Pancreas (tissue), 10 donors: ENCODE measurements around the gene TMED1. TPM values are rescaled to one million over a fixed set of nuclear protein-coding genes. Genes with fewer than 3 reads are reported as not detected.

ENCODE experiments used
- ATAC-seq, 4 donors: fragments of 200-7000 bp; cut with Tn5 transposase; one replicate each; pipeline versions ENCODE4 v1.8.0 to v1.9.1; 2020; ENCODE audit warnings: mild to moderate bottlenecking in 4 of 4, moderate library complexity in 4 of 4
- DNase-seq, 6 donors: peaks; one replicate each; pipeline ENCODE4 v3.0.0-alpha.2; 2020
- FAIRE-seq: peaks from 2 replicates; lab custom pipeline; 2012; peaks lifted over from hg19 to GRCh38; lab: Jason Lieb, UNC
- H3K27ac ChIP-seq, 4 donors: fragments of 200-600 bp; sonication (generic); 1 replicate in 3 of 4; 2 replicates in 1 of 4; pipeline versions ENCODE4 v1.5.0 to v1.8.0; 2020
- H3K27me3 ChIP-seq, 4 donors: fragments of 200-600 bp; one replicate each; pipeline ENCODE4 v1.8.0; 2021
- H3K36me3 ChIP-seq, 3 donors: fragments of 200-600 bp; sonication (generic) in 1 of 3; one replicate each; pipeline versions ENCODE4 v1.5.0 to v1.8.0; 2020 to 2021
- H3K4me1 ChIP-seq, 3 donors: fragments of 200-600 bp; one replicate each; pipeline ENCODE4 v1.8.0; 2021
- H3K4me3 ChIP-seq, 4 donors: fragments of 200-600 bp; sonication (generic) in 2 of 4; one replicate each; pipeline versions ENCODE4 v1.5.0 to v1.8.0; 2020 to 2021
- H3K9me3 ChIP-seq, 4 donors: fragments of 200-600 bp; one replicate each; pipeline ENCODE4 v1.8.0; 2021
- CTCF ChIP-seq, 4 donors: fragments of 200-600 bp; sonication (generic) in 3 of 4; IDR thresholded peaks; one replicate each; pipeline versions ENCODE4 v1.5.0 to v1.8.0; 2021; ENCODE audit warnings: antibody characterized with exemption in 4 of 4
- WGBS, 2 donors: extraction: QIAGEN DNeasy Blood & Tissue Kit; methylation state at CpG; one replicate each; pipeline ENCODE4 v1.1.7; 2013; 5-methylcytosine and 5-hydroxymethylcytosine counted together
- intact Hi-C, 3 donors: fragments of 100-400 bp; cut with DNase I; formaldehyde crosslinking; loops; one replicate each; pipeline versions ENCODE4 v1.11.1 to v1.14.2; 2022
- polyA plus RNA-seq, 2 donors: library from polyadenylated mRNA; stranded (reverse); fragments of 200-250 nt; gene quantifications; one replicate each; pipeline ENCODE4 v1.2.3, GENCODE V29; 2013
- total RNA-seq, 6 donors: library from RNA; stranded (reverse); fragmentation: NEBNext Ultra II Directional in 4 of 6; extraction: Animal tissue kit (Norgen Biotek cat#: 25700) in 4 of 6; gene quantifications; one replicate each; pipeline versions ENCODE4 v1.2.1 to v1.2.4, GENCODE V29; 2021 to 2023
- donor health status: healthy with polysubstance abuse.
- donor health status: DM: no; HTN: no; CAD: no; lungs with moderate emphysema.
- donor health status: DM: no; HTN: no; CAD: no.
- donor health status: control.
- donor health status: control.
- donor health status: Bipolar disorder and iron deficiency.
- donor health status: DM: yes; HTN: yes; CAD: no.
- donor health status: DM: no; HTN: no; CAD: no.
- donor health status: DM: no; HTN: no; CAD: no.
- donor health status: DM: yes; HTN: yes; CAD: no.

TMED1 gene
- total and polyA plus RNA-seq, 8 donors, result 13.6 to 32.3 (median 20.4) TPM

GRCh38 chr19:10805065-10805757, 30.8 kb downstream of the TMED1 start:
- no peak overlapping the region for H3K27ac ChIP-seq
- intact Hi-C loops, result no loop called here
- H3K4me1 ChIP-seq, result no peaks in the 10 kb centered on the region

GRCh38 chr19:10803252-10803651, 32.8 kb downstream of the TMED1 start:
- intact Hi-C loops, result no loop called here
- TF ChIP-seq CTCF (IDR thresholded peaks at IDR 0.05), result no peak

More at GRCh38 chr19:10805065-10805757, 30.8 kb downstream of the TMED1 start:
- Histone ChIP-seq H3K36me3 (peaks cover 5 to 47% (median 5%) of the 10 kb centered on the region in 3 donors), H3K4me3 (no peak overlapping the region), H3K27me3 (no peaks in the 10 kb centered on the region), H3K9me3 (no peaks in the 10 kb centered on the region)
- WGBS, 2 donors, result 94 to 96% methylated on average over 11 of the region's 11 CpGs
- FAIRE-seq (no peak), ATAC-seq (peak in 1 of 4 donors; percentile 31), DNase-seq (no peak)
- TF ChIP-seq CTCF (IDR thresholded peaks at IDR 0.05), result no peak

GRCh38 chr19:10802479-10802878, 33.5 kb downstream of the TMED1 start:
- TF ChIP-seq CTCF (IDR thresholded peaks at IDR 0.05), result no peak
- Histone ChIP-seq H3K9me3 (no peaks in the 10 kb centered on the region), H3K4me3 (no peak overlapping the region), H3K27me3 (no peaks in the 10 kb centered on the region), H3K4me1 (no peaks in the 10 kb centered on the region), H3K27ac (no peak overlapping the region), H3K36me3 (peaks cover 5 to 61% (median 5%) of the 10 kb centered on the region in 3 donors)
- intact Hi-C loops, result no loop called here
- ATAC-seq (no peak), FAIRE-seq (no peak), DNase-seq (no peak)
- WGBS, 2 donors, result 96 to 98% methylated on average over 5 of the region's 5 CpGs

More at GRCh38 chr19:10803252-10803651, 32.8 kb downstream of the TMED1 start:
- H3K27me3 ChIP-seq, result no peaks in the 10 kb centered on the region
- WGBS, 2 donors, result 97% methylated on average over 9 of the region's 9 CpGs
- no peak for FAIRE-seq
- no peaks in the 10 kb centered on the region for H3K9me3 ChIP-seq
- no peaks in the 10 kb centered on the region for H3K4me1 ChIP-seq
- peaks cover 5 to 54% (median 5%) of the 10 kb centered on the region in 3 donors for H3K36me3 ChIP-seq
- ATAC-seq, result no peak
- no peak overlapping the region for H3K27ac ChIP-seq
- no peak for DNase-seq
- no peak overlapping the region for H3K4me3 ChIP-seq

- H3K4me3 ChIP-seq, result no peak overlapping the region
- H3K27ac ChIP-seq, result no peak overlapping the region
- no peaks in the 10 kb centered on the region for H3K9me3 ChIP-seq
- H3K36me3 ChIP-seq, result peaks cover 9 to 68% (median 18%) of the 10 kb centered on the region in 3 donors
- no peaks in the 10 kb centered on the region for H3K4me1 ChIP-seq
- intact Hi-C loops, result no loop called here
- FAIRE-seq, result no peak
- DNase-seq, result no peak
- 81 to 84% methylated on average over 9 of the region's 9 CpGs for WGBS, 2 donors
- TF ChIP-seq CTCF (IDR thresholded peaks at IDR 0.05), result no peak
- H3K27me3 ChIP-seq, result no peaks in the 10 kb centered on the region
- ATAC-seq, result no peak
Measured at GRCh38 chr19:10800488-10800887, 35.5 kb downstream of the TMED1 start.
